GM12873 (cell line): ENCODE results near the gene EHBP1.

Source experiments
- TF ChIP-seq, protein P1 (sequence below): IDR thresholded peaks from 2 replicates; pipeline ENCODE4 v1.5.1; 2012; ENCODE audit warnings: low read depth, mild to moderate bottlenecking, moderate library complexity, low read length, control low read depth; ENCODE audit not compliant: insufficient read depth; ENCODE audit errors: missing control alignments

Gene EHBP1

DNA sequence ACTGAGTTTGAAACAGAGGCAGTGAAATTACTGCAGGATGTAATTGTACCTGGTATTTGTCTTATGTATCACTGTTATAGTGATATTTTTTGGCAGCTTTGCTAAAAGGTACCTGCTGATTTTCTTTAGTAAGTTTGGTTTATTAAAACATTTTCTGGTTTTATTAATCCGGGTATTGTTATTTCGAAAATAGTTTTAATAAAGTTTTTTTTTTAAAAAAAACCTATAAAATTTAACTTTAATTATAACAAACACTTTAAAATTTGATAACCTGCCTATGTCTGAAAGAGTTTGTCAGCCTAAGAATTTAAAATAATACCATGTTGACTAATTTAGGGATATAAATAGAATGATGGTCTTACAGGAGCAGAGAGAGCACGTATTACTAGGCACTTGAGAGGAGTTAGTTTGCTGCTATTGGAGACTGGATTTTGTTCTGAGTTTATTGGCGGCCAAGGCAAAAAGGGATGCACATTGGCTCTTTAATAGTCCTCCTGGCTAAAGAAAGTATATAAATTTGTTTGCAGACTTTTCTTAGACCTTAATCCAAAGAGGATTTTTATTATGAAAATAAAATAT, 12.1 kb downstream of the EHBP1 start:
- TF ChIP-seq, protein P1, sequence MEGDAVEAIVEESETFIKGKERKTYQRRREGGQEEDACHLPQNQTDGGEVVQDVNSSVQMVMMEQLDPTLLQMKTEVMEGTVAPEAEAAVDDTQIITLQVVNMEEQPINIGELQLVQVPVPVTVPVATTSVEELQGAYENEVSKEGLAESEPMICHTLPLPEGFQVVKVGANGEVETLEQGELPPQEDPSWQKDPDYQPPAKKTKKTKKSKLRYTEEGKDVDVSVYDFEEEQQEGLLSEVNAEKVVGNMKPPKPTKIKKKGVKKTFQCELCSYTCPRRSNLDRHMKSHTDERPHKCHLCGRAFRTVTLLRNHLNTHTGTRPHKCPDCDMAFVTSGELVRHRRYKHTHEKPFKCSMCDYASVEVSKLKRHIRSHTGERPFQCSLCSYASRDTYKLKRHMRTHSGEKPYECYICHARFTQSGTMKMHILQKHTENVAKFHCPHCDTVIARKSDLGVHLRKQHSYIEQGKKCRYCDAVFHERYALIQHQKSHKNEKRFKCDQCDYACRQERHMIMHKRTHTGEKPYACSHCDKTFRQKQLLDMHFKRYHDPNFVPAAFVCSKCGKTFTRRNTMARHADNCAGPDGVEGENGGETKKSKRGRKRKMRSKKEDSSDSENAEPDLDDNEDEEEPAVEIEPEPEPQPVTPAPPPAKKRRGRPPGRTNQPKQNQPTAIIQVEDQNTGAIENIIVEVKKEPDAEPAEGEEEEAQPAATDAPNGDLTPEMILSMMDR, result no peak

DNA sequence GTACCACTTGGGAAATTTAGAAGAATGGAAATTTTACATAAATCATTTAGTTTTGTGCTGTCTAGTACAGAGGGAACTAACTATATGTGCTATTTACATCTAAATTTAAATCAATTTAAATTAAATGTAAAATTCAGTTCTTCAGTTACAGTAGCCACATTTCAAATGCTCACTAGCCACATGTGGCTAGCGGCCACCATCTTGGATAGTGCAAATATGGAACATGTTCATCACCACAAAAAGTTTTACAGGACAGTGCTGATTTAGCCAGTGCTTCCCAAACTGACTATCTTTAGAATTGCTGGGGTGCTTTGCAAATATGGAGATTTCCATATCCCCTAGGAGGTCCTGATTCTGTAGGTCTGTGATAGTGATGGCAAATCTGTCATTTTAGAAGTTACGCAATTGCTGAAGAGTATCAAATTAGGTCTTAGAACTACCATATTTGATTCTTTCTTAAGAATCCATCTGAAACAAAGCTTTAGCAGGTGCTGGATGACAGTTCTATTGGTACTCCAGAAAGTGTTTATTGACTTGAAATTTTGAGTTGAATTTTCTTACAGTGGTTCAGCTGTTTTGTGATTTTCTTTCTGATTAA, 12.8 kb downstream of the EHBP1 start:
- TF ChIP-seq, protein P1, result no peak

DNA sequence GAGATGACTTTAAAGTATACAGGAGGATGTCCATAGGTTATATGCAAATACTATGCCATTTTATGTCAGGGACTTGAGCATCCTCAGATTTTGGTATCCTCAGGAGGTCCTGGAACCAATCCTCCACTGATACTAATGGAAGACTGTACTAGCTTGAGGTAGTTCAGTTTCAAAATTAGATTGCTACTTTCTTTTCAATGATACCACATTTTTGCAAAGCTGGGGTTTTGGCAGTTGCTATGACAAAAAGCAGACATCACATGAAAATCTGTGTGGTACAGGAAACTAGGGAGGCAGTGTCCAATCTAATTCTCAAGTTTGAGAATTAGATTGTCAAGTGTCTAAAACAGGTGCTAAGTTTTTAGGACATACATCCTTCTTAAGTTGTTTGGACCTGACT, 14.2 kb downstream of the EHBP1 start:
- TF ChIP-seq, protein P1, result no peak

GRCh38 chr2:62722679-62723078, 17.2 kb downstream of the EHBP1 start:
- TF ChIP-seq, protein P1, result no peak

DNA sequence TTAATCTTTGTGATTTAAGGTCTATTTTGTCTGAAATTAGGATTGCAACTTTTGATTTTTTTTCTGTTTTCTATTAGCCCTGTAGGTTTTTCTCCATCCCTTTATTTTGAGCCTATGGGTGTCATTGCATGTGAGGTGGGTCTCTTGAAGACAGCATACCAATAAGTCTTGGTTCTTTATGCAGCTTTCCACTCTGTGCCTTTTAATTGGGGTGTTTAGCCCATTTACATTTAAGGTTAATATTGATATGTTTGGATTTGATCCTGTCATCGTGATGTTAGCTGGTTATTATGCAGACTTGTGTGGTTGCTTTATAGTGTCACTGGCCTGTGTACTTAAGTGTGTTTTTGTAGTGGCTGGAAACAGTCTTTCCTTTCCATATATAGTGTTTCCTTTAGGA, 17.7 kb downstream of the EHBP1 start:
- TF ChIP-seq, protein P1, result no peak

DNA sequence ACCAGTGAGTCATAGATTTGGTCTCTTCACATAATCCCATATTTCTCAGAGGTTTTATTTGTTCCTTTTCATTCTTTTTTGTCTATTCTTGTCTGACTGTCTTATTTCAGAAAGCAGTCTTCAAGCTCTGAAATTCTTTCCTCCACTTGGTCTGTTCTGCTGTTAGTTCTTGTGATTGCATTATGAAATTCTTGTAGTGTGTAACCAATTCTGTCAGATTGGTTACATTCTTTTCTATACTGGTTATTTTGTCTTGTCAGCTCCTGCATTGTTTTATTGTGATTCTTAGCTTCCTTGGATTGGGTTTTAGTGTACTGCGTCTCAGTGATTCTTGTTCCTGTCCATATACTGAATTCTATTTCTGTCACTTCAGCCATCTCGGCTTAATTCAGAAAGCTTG, 18.6 kb downstream of the EHBP1 start:
- TF ChIP-seq, protein P1, result no peak

DNA sequence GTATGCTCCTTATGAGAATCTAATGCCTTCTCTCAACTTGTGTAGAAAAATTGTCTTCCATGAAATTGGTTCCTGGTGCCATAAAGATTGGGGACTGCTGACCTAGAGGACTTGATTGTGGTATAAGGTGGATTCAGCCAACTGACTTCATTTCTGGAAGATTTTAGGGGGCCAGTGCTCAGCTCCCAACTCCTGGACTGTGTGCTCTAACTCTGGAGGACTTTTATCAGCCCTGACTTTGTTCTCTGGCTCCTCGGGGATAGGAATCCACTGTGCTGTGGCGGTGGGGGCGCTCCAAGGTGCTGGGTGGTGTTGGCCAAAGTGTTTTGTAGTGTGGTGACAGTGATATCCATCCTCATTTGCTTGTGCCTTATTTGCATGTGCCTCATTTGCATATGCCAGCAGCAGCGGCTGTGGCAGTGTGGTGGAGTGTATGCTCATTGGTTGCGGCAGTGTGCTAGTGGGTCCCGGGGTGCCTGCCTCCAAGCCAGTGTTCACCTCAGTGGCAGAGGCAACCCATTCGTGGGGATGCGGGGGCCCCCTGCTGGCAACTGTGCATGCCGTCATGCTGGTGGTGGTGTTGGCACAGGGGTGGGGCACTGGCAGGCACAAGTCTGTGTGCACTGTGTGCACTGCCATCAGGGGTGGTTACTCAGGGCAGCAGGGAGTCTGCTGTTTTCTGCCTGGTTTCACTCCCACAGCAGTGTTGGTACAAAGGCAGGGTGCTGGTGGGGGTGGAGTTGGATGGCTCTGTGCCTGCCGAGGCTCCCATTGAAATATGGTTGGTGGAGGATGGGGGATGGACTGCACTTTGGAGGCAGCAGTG, 19.6 kb downstream of the EHBP1 start:
- TF ChIP-seq, protein P1, result peak; percentile 21
